GM12872 (cell line): Measurements from ENCODE around the gene PTOV1.

ENCODE experiments used
- CTCF ChIP-seq: IDR thresholded peaks from 3 replicates; pipeline ENCODE4 v1.5.1; 2011; ENCODE audit warnings: low read depth, mild to moderate bottlenecking, low read length, moderate library complexity; ENCODE audit not compliant: insufficient read depth

PTOV1 gene

GRCh38 chr19:49807058-49807903, 43.7 kb upstream of the PTOV1 start:
- TF ChIP-seq CTCF: no peak

GRCh38 chr19:49807904-49808675, 42.9 kb upstream of the PTOV1 start:
- TF ChIP-seq CTCF: no peak

- no peak for TF ChIP-seq CTCF
These were observed 42.2 kb upstream of the PTOV1 start for GRCh38 chr19:49808711-49809159.

- peak; percentile 15; the same call in 1 of the 3 replicates for TF ChIP-seq CTCF
These were observed 41.6 kb upstream of the PTOV1 start for GRCh38 chr19:49809160-49809940.

GRCh38 chr19:49809941-49810389, 41.0 kb upstream of the PTOV1 start:
- TF ChIP-seq CTCF: no peak

- TF ChIP-seq CTCF: no peak
These were observed 39.6 kb upstream of the PTOV1 start for GRCh38 chr19:49811328-49811727.
